CD4-positive, alpha-beta T cell treated with Interleukin-4 for 4 hours (primary cell): Measurements from ENCODE around the gene GNAZ.
A peak's percentile ranks its signal among the peaks of the same experiment; 100 is the strongest.

Experiments used
- DNase-seq: peaks from one replicate; pipeline ENCODE4 v3.0.0-alpha.2; 2020

Gene GNAZ

GRCh38 chr22:23079240-23079768 is 9.0 kb downstream of the GNAZ start:
- DNase-seq, result no peak

- no peak for DNase-seq
Observed at GRCh38 chr22:23079814-23080521, 9.6 kb downstream of the GNAZ start.

GRCh38 chr22:23080613-23081290 is 10.4 kb downstream of the GNAZ start:
- DNase-seq, result no peak

GRCh38 chr22:23082534-23083314 is 12.4 kb downstream of the GNAZ start:
- DNase-seq, result no peak

- no peak for DNase-seq
Observed at GRCh38 chr22:23083315-23084021, 13.1 kb downstream of the GNAZ start.

GRCh38 chr22:23084453-23085350 is 14.4 kb downstream of the GNAZ start:
- no peak for DNase-seq

- DNase-seq, result no peak
Observed at GRCh38 chr22:23085351-23085671, 15.0 kb downstream of the GNAZ start.

- no peak for DNase-seq
Observed at GRCh38 chr22:23085785-23086184, 15.5 kb downstream of the GNAZ start.

GRCh38 chr22:23086263-23086662 is 15.9 kb downstream of the GNAZ start:
- DNase-seq, result no peak

- DNase-seq, result no peak
Observed at GRCh38 chr22:23086787-23087186, 16.5 kb downstream of the GNAZ start.

- peak; percentile 2 for DNase-seq
Observed at GRCh38 chr22:23088199-23088604, 17.9 kb downstream of the GNAZ start.

- no peak for DNase-seq
Observed at GRCh38 chr22:23089010-23089409, 18.7 kb downstream of the GNAZ start.

- no peak for DNase-seq
Observed at GRCh38 chr22:23089633-23090456, 19.5 kb downstream of the GNAZ start.

GRCh38 chr22:23090457-23090835 is 20.1 kb downstream of the GNAZ start:
- no peak for DNase-seq

- no peak for DNase-seq
Observed at GRCh38 chr22:23091760-23092159, 21.4 kb downstream of the GNAZ start.

GRCh38 chr22:23092217-23092955 is 22.1 kb downstream of the GNAZ start:
- DNase-seq, result no peak

GRCh38 chr22:23093051-23093788 is 22.9 kb downstream of the GNAZ start:
- no peak for DNase-seq

- no peak for DNase-seq
Observed at GRCh38 chr22:23094260-23094659, 23.9 kb downstream of the GNAZ start.
